ENCODE results near the gene TXNIP.
A peak's percentile ranks its signal among the peaks of the same experiment; 100 is the strongest.

Gene TXNIP

DNA sequence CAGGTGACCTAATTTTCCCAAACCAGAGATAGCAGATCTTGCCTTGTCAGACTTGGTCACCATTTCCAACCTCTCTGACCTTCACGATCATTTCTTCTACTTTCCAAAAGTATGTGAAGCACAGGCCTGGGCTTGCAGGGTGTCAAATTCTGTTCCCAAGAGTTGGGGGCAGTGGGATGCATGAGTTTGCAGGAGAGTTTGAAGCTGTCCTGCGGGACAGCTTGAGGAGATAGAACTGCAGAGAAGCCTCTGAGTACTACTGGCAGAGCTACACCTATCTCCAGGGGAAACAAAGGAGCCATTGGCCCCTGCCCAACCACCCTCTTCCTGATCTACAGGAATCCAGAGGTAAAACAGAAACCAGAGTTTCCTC is 11.3 kb downstream of the TXNIP start:
- no peak for DNase-seq (ENCODE audit: low read depth)

DNA sequence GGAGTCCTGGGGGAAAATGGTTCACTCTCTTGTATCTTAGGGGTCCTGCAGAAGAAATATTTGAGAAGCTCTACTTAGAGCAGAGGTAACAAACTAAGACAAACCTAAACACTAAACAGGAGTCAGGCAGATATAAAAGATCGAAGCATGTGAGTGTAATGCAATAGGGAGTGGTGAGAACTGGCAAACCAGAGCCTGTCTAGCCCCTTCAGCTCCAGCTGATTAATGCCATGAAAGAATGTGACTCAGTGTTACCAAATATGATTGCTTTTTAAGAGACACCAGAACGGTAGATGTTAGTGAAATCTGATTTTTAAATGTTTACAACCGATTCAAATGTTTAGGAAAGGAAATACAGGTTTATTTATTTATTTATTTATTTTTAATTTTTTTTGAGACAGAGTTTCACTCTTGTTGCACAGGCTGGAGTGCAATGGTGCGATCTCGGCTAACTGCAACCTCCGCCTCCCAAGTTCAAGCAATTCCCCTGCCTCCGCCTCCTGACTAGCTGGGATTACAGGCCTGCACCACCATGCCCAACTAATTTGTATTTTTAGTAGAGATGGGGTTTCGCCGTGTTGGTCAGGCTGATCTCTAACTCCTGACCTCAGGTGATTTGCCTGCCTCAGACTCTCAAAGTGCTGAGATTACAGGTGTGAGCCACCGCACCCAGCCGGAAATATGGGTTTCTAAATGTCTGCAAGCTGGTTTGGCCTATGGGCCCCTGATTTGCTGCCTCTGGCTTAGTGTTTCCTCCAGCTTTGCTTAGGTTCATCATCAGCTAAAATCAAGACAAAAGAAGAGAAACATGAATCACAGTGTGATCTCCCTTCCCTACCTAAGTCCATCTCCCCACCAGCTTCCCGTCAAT is 12.2 kb downstream of the TXNIP start:
- no peak for DNase-seq (ENCODE audit: low read depth)

DNA sequence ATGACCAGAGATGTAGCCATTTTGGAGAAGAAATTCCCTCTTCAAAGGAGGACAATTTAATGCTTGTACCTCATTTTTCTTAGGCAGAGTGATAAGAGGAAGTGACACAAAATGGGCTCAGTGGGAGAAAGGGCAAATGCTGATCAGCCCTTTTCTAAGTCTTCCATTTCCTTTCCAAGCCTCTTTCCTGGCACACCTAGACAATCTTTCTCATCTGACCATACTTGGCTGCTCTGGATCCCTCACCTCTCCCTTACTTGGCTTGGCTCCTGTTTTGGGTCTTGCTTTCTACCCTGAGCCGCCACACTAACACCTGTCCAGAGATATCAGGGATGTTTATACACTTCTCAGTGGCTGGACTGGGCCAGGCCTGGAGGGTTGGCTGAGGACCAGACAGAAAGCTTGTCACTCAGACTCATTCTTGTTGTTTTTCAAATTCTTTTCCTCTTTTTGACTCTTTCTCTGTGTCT is 13.1 kb downstream of the TXNIP start:
- DNase-seq (ENCODE audit: low read depth) = no peak

DNA sequence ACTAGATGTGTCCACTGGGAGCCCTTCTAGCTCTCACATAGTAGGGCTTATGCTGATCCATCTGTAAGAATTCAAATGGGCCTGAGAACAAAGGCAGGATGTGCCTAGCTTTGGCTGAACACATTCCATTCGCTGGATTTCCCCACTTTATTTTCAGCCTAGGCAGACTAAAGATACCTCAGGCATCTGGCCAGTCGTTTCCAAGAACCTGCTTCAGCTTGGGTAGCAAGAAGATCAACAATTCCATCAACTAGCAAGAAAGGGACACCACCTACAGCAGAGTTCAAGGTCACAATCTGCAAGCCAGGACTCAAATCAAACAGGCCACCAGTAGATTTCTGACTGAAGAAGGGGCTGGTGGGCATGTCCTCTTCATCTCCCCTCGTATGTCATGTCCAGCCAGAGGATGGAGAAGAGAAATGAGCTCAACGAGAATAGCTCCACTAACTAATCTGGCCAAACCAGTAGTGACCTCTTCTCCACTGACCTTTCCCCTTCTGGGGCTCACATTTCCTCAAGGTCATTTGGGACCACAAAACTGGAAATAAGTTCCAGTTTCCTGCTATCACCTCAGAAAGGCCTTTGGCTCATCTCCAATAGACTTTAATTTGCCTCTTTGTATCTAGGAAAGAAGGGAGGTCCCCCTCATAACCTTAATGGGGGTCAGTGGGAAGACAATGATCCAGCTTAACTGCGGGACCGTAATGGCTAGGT is 14.2 kb downstream of the TXNIP start:
- no peak for DNase-seq (ENCODE audit: low read depth)

DNA sequence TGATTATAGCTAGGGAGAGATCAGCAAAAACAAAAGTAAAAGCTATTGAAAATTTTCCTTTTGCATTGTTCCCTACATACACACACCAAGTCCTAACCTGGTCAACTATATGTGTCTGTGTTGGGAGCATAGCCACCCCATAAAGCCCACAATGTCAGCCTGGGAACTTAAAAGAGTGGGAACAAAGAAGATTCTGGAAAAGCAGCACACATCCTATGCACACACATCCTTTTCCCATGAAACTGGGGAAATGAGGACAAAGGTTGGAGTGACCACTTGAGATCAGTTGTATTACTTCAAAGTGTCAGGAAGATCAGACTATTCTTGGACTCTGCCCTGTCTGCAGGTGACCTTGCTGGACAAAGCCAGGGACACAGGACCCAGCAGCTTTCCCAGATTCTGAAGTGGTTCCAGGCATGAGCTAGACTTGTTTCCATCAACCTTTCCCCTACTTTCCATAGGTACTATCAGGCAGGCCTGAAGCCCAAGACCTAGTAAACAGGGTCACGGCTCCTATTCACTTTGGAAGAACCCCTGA is 15.9 kb downstream of the TXNIP start:
- no peak for DNase-seq (ENCODE audit: low read depth)

DNA sequence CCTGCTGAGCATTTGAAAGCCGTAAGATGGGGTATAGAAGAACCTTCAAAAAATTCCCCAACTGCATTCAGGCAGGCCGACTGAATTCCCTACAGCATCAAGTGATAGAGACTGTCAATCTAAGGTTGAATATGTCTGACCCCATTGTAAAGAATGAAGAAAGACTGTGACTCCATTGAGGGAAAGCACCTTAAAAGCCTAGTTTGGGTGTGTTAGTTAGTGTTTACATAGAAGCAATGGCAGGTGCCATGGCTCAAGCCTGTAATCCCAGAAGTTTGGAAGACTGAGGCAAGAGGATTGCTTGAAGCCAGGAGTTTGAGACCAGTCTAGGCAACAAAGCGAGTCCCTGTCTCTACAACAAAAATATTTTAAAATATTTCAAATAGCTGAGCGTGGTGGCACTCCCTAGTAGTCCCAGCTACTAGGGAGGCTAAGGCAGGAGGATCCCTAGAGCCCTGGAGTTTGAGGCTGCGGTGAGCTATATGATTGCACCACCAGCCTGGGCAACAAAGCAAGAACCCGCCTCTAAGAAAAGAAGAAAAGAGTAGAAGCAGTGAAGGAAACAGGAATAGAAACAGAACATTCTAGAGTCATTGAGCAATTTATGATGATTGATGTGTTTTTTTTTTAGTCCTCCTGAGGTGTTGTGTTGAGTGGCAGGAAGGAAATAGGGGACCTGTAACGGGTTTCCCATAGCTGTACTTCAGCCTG is 16.5 kb downstream of the TXNIP start:
- no peak for DNase-seq (ENCODE audit: low read depth)

DNA sequence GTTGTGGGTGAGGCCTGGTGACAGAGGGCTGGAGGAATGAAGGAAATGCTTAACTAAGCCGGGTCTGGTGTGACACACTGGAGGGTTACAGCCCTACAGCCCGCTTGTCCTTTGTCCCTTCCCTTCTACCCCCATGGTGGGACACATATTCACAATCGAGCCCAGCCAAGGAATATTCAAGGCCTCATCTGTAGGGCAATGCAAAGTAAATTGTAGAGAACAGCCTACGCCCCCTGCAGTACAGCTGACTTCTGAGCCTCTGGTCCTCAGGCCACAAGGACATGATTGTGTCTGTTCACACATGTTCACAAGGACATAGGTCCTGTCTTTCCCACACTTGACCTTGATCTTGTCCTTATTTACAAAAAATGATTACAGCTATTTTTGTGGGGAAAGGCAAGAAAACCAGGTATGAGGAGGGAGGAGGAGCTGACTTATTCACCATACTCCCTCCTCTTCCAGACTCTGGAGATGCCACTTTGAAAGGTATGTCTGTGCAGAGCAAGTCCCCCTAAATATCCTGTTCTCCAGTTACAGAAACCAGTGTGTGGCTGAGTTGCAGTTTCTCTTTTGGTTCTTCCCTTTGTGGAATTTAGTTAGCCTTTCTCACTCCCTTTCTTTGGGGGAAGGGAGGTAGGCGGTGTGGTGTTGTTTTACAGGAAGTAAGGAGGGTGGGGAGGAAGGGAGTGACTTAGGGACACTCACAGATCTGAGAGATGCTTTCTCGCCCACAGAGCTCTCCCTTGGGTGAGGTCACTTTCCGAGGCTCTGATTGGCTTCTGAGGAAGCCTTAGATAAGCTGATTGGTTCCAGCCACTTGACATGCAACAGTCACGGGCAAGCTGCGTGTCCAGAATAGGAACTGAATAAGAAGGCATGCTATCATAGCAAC is 17.3 kb downstream of the TXNIP start:
- DNase-seq (ENCODE audit: low read depth) = peak; percentile 76

DNA sequence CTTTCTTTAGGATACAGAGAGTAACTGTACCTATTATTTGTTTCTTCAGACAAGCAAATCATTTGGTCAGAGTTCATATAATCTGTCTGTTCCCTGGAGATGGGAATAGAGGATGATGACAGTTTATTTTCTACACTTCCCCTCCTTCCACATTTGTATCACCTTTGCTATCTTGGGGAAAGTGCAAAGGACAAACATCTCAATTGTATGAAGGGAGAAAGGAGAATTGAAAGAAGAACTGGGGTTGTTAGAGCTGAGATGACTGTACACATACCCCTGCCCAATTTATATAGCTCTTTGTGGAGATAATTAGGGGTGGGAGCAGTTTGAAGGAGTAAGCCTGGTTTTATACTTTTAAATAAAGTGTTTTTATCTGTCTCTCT is 17.9 kb downstream of the TXNIP start:
- DNase-seq (ENCODE audit: low read depth) = no peak

DNA sequence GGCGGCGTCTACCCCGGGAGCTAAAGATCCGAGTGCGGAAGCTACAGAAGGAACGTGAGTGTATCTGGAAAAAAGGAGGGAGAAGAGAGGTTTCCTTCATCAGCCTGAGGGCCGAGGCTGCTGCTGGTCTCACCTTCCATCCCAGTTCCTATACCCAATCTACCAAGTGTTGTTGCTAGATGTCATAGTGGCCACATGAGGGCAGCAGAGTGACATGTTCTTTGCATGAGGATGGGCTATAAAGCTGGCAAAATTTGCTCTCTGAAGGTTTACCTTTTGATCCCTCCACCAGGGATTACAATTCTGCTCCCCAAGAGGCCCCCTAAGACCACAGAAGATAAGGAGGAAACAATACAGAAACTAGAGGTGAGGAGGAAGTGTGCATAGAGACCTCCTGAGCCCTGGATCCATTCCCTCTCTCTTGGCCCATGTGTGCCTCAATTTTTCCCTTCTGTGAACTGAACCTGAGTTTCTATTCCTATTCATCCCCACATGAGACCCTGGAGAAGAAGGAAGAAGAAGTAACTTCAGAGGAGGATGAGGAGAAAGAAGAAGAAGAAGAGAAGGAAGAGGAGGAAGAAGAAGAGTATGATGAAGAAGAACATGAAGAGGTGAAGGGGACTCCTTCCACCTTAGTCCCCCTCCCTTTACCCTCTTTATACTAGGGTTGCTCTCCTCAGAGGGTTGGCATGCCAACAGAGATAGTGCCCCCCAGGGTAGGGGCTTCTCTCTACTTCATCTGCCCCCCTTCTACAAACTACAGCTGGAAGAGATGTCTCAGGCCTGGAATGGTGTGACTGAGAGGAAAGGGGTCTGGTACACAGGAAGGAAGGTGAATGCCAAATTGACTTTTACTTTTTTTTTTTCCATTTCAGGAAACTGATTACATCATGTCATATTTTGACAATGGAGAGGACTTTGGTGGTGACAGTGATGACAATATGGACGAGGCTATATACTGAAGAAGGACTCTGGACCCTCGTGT is 18.6 kb downstream of the TXNIP start:
- peak; percentile 60 for DNase-seq (ENCODE audit: low read depth)

DNA sequence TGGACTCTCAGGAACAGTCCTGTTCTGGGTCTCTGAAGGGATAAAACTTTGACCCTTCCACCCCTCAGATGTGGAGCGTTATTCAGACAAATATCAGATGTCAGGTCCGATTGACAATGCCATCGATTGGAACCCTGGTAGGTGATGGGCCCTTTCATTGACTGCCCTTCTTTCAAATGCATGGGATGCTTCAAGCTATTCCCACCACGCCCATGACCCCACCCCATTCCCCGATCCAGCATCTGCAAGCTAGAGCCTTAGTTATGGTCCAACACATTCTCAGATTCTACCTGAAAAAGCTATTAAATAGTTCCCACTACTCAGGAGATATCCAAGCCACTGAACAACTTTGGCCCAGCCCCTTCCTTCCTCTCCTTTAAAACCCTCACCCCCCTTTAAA is 19.4 kb downstream of the TXNIP start:
- no peak for DNase-seq (ENCODE audit: low read depth)

DNA sequence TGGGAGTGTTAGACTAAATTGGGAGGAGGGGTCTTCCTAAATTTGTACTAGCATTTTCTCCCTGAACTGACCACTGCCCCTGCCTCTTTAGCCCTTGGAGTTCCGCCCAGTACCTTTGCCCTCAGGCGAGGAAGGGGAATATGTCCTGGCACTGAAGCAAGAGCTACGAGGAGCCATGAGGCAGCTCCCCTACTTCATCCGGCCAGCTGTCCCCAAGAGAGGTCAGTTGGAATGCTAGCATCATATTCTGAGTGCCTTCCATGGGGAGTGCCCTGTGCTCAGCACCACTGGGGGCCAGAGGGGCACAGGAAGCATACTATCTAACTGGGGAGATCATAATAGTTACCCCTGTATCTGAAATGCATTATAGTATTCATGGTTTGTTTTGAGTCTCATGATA is 21.2 kb downstream of the TXNIP start:
- DNase-seq (ENCODE audit: low read depth) = no peak

DNA sequence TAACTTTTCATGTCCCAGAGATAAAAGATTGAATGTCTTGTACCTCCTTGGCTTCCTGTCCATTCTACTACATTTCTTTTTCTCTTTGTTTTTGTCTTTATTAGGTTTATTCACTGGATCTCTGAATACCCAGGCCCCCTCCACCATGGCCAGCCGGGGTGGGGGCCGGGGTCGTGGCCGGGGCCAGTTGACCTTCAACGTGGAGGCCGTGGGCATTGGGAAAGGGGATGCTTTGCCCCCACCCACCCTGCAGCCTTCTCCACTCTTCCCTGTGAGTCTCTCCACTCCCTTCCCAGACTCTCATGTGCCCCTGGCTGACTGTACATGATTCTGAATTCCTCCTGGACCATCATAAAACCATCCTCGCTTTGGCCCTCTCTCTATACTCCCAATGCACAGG is 21.7 kb downstream of the TXNIP start:
- DNase-seq (ENCODE audit: low read depth) = no peak

DNA sequence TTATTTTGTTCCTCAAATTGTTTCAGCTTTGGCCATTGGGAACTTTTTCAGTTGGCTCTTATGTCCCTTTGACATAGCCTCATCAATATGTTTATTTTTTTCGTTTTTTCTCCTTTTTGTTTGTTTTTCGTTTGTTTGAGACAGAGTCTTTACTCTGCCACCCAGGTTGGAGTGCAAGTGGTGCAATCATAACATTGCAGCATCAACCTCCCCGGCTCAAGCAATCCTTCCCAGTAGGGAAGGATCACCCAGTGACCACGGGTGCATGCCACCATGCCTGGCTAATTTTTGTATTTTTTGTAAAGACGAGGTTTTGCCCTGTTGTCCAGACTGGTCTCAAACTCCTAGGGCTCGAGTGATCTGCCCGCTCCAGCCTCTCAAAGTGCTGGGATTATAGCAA is 23.8 kb downstream of the TXNIP start:
- no peak for DNase-seq (ENCODE audit: low read depth)

DNA sequence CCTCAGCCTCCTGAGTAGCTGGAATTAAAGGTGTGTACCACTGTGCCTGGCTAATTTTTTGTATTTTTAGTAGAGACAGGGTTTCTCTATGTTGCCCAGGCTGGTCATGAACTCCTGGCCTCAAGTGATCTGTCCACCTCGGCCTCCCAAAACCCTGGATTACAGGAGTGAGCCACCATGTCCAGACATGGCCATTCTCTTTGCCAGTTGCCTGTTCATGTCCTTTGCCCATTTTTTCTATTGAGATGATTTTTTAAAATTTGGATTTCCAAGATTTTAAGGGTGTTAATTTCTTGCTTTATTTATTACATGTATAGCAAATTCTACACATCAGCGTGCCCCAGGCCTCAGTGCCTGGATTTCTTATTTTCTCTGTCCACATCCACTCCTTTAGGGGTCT is 29.1 kb downstream of the TXNIP start:
- no peak for DNase-seq (ENCODE audit: low read depth)

DNA sequence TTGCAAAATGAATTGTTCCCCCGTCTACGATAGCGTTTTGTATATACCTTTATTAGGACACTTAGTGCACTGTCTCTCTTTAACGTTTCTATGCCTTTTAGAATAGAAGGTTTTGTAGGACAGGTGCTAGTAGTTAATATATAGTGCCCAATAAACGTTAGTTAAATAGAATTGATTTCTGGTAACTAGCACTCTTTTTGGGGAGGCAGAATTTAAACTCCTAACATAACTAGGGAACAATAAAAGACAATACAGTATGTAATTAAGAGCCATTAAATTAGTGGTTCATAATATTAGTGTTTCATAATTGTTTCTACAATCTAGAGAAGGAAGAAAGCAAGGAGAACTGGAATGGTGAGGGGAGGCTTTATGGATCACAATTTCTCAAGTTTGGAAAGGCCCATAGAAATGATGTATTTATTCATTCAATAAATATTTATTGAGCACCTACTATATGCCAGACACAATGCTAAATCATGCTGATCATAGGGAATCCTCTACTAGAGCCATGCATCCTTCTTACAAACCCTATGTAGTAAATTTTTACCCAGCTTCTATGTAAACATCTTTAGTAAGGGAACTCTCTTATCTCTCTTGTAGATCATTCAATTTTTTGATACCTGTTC is 31.1 kb downstream of the TXNIP start:
- no peak for DNase-seq (ENCODE audit: low read depth)

DNA sequence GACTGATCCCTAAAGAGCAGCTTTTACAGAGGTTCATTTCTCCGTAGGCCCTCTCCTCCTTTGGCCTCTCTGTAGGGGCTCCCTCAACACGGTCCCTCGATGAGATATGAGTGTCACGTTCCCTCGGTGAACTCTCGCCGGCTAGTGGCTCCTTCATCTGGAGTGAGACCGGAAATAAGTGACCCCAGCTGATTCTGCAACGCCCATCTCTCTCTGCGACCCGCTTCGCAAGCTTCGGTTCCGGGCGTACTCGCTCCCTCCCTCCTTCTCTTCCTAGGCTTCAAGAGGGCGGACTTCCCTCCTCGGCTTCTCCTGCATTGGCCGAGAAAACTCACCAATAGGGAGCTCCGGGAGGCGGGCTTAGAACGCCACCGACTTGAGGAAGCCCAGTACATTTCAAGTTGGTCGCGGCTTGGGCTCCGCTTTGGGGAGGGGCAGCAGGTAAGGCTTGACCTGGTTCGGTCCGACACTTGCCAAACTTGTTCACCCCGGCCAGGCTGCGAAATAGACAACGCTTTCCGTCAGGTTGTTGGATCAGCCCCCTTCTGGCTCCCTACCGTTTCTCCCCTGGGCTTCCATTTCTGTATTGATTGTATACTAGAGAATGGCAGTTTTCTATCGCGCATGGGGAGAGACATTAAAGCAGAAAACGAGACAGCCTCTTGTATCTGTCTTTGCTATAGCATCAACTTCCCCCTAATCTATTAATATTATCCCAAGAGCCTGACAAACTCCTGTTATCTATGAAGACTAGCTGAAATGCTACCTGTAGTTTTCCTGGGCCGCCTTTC is 31.9 kb downstream of the TXNIP start, which contains the start of the genes ANKRD34A and POLR3GL:
Gene ANKRD34A (minus strand): TSS at position 248 of the 791 bp plus-strand sequence. CDS start 2,816 bp downstream, outside the sequence.
Gene POLR3GL (plus strand): TSS at position 363 of the 791 bp plus-strand sequence. CDS start 10,176 bp downstream, outside the sequence.
- peak; percentile 89 for DNase-seq (ENCODE audit: low read depth)

DNA sequence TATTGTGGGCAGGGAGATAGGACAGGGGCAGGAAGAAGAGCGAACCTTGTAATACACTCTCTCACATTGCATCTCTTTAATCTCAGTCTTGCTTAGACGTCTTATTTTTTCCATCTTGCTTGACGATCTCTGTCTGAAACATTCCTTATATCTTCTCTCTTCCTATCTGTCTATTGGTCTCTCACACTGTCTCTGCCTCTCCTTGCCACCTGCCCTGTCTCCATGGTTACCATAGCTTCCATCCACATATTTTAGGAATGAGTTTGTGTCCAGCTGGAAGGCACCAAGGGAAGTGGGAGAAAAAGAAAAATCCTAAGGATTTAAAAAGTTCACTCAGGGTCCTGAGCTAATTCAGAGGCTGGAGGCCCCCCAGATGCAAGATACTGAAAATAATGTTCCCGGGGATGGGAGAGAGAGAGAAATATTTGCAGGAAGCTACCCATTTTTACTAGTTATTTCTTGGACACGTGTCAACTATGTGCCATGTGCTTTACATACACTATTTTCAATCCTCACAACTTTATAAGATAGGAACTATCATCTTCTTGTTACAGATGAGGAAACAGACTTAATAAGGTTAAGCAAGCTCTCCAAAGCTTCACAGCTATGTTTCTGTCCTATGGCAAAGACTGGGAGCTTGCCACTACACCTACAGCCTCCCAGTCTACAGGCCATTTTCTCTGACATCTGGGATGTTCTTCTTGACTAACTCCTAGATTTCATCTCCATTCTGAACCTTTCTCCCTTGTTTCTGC is 32.9 kb downstream of the TXNIP start:
- no peak for DNase-seq (ENCODE audit: low read depth)
